ENCODE results near the gene SLC38A7. TPM values are rescaled to one million over a fixed set of nuclear protein-coding genes. Genes with fewer than 3 reads are reported as not detected.
A peak's percentile ranks its signal among the peaks of the same experiment; 100 is the strongest.

The SLC38A7 gene
- total and polyA plus RNA-seq, 2 of the 13 experiments (the other 11 are each of a cell fraction or from before 2014, with no cell fraction given) = 13.2 to 14.1 TPM

GRCh38 chr16:58638148-58639036 is 46.2 kb downstream of the SLC38A7 start (continued):
- 0 out of 2 replicates have a peak, but pooled peaks have one; percentile 30 for TF ChIP-seq PRDM15 (CRISPR knock-in tag; IDR thresholded peaks at IDR 0.05)
- TF ChIP-seq FOSL2 (CRISPR knock-in tag; IDR thresholded peaks at IDR 0.05) = peak; percentile 87
- peak; percentile 87 for TF ChIP-seq SMC3 (IDR thresholded peaks at IDR 0.05; ENCODE audit: low read length)
- TF ChIP-seq CEBPB (IDR thresholded peaks at IDR 0.05; ENCODE audit: borderline replicate concordance, low read depth, low read length) = no peak
- peak; percentile 64; the same call in 1 of the 2 replicates for TF ChIP-seq THAP11 (CRISPR knock-in tag; IDR thresholded peaks at IDR 0.05)
- 0 out of 2 replicates have a peak, but pooled peaks have one; percentile 40 for TF ChIP-seq PRDM10 (CRISPR knock-in tag; IDR thresholded peaks at IDR 0.05; ENCODE audit: low read depth)
- TF ChIP-seq ELF1 (CRISPR knock-in tag; IDR thresholded peaks at IDR 0.05) = no peak
- peak; percentile 43; the same call in 1 of the 2 replicates for TF ChIP-seq POGZ (CRISPR knock-in tag; IDR thresholded peaks at IDR 0.05)
- peak; percentile 69 for TF ChIP-seq ZNF574 (CRISPR knock-in tag; IDR thresholded peaks at IDR 0.05)
- TF ChIP-seq ZNF136 (CRISPR knock-in tag; IDR thresholded peaks at IDR 0.05; ENCODE audit: low read depth) = no peak
- TF ChIP-seq, protein P1, sequence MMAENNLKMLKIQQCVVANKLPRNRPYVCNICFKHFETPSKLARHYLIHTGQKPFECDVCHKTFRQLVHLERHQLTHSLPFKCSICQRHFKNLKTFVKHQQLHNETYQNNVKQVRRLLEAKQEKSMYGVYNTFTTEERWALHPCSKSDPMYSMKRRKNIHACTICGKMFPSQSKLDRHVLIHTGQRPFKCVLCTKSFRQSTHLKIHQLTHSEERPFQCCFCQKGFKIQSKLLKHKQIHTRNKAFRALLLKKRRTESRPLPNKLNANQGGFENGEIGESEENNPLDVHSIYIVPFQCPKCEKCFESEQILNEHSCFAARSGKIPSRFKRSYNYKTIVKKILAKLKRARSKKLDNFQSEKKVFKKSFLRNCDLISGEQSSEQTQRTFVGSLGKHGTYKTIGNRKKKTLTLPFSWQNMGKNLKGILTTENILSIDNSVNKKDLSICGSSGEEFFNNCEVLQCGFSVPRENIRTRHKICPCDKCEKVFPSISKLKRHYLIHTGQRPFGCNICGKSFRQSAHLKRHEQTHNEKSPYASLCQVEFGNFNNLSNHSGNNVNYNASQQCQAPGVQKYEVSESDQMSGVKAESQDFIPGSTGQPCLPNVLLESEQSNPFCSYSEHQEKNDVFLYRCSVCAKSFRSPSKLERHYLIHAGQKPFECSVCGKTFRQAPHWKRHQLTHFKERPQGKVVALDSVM (CRISPR knock-in tag; IDR thresholded peaks at IDR 0.05) = peak; percentile 46; the same call in 1 of the 2 replicates
- TF ChIP-seq ZNF660 (CRISPR knock-in tag; IDR thresholded peaks at IDR 0.05; ENCODE audit: borderline replicate concordance, low read depth) = no peak
- TF ChIP-seq, protein P2, sequence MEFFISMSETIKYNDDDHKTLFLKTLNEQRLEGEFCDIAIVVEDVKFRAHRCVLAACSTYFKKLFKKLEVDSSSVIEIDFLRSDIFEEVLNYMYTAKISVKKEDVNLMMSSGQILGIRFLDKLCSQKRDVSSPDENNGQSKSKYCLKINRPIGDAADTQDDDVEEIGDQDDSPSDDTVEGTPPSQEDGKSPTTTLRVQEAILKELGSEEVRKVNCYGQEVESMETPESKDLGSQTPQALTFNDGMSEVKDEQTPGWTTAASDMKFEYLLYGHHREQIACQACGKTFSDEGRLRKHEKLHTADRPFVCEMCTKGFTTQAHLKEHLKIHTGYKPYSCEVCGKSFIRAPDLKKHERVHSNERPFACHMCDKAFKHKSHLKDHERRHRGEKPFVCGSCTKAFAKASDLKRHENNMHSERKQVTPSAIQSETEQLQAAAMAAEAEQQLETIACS (CRISPR knock-in tag; IDR thresholded peaks at IDR 0.05) = no peak
- TF ChIP-seq ZNF530 (CRISPR knock-in tag; IDR thresholded peaks at IDR 0.05; ENCODE audit: low read depth) = no peak

Measured in HepG2 (cell line).